HepG2 (cell line): ENCODE data around the gene ATL2. TPM values are rescaled to one million over a fixed set of nuclear protein-coding genes. Genes with fewer than 3 reads are reported as not detected.

ENCODE experiments used
- ATAC-seq: fragments of 200-7000 bp; cut with Tn5 transposase; 3 replicates; pipeline ENCODE4 v1.9.1; 2020; ENCODE audit warnings: mild to moderate bottlenecking, moderate library complexity
- BruUV-seq: library from RNA; stranded (reverse); fragments of 400-500 nt; replicated peaks from 2 replicates; lab custom pipeline; 2021; lab: Mats Ljungman, UMichigan
- CTCF ChIA-PET: fragments of 300-600 bp; formaldehyde crosslinking; extraction: SDS; loops from one replicate; lab custom pipeline; 2021; ENCODE audit warnings: low total read pairs, inconsistent platforms, low intra/inter-chr PET ratio; lab: Yijun Ruan, JAX
- POLR2A ChIA-PET: fragments of 350-600 bp; sonication (Branson Sonifier 250); formaldehyde crosslinking; loops from one replicate; lab custom pipeline; 2020; ENCODE audit warnings: antibody characterized with exemption, inconsistent platforms; lab: Yijun Ruan, JAX
- DNase-seq: peaks from one replicate; pipeline ENCODE4 v3.0.0-alpha.2; 2015; ENCODE audit warnings: low spot score
- FAIRE-seq: peaks from 3 replicates; lab custom pipeline; 2011; peaks lifted over from hg19 to GRCh38; lab: Jason Lieb, UNC
- H2AFZ ChIP-seq: one replicate; pipeline ENCODE4 v1.6.1; 2011; ENCODE audit warnings: low read length, inconsistent platforms
- H3K27ac ChIP-seq: fragments of 300-600 bp; 3 replicates; pipeline ENCODE4 v1.8.0; 2011; ENCODE audit warnings: mixed run types, mild to moderate bottlenecking, mixed read lengths, low read length, inconsistent platforms; ENCODE audit not compliant: insufficient read depth; ENCODE audit errors: extremely low read length
- H3K27me3 ChIP-seq, 2 experiments: fragments of 200-600 bp in 1 of 2; 2 replicates in 1 of 2; 3 replicates in 1 of 2; pipeline versions ENCODE4 v1.6.0 to v1.8.0; 2011; ENCODE audit warnings: low read length in 2 of 2, mild to moderate bottlenecking in 2 of 2, moderate library complexity in 2 of 2, inconsistent platforms in 1 of 2; ENCODE audit not compliant: insufficient read depth in 2 of 2, control insufficient read depth in 1 of 2
- H3K36me3 ChIP-seq, 2 experiments: fragments of 200-600 bp in 1 of 2; replicated peaks in 1 of 2; 2 replicates in 1 of 2; 3 replicates in 1 of 2; pipeline versions ENCODE4 v1.5.1 to v1.8.0; 2011; ENCODE audit warnings: low read length in 2 of 2, inconsistent platforms in 1 of 2; ENCODE audit not compliant: insufficient read depth in 2 of 2, control insufficient read depth in 1 of 2
- H3K4me1 ChIP-seq: 2 replicates; pipeline ENCODE4 v1.5.1; 2012; ENCODE audit warnings: low read length, inconsistent platforms; ENCODE audit not compliant: insufficient read depth
- H3K4me2 ChIP-seq: 2 replicates; pipeline ENCODE4 v1.6.0; 2011; ENCODE audit warnings: low read depth, low read length, inconsistent platforms
- H3K4me3 ChIP-seq, 3 experiments: fragments of 200-600 bp in 1 of 3; sonication (generic), shearing (Covaris generic) in 1 of 3; replicated peaks in 1 of 3; 2 replicates each; pipeline ENCODE4 v1.5.1; 2011 to 2016; ENCODE audit warnings: low read length in 3 of 3, inconsistent platforms in 2 of 3, low read depth in 2 of 3, mild to moderate bottlenecking in 2 of 3, control low read depth in 1 of 3, mixed read lengths in 1 of 3; ENCODE audit not compliant: insufficient read depth in 1 of 3
- H3K79me2 ChIP-seq: one replicate; pipeline ENCODE4 v1.6.1; 2011; ENCODE audit warnings: low read length, inconsistent platforms; ENCODE audit not compliant: insufficient read depth
- H3K9ac ChIP-seq: 2 replicates; pipeline ENCODE4 v1.6.0; 2011; ENCODE audit warnings: mild to moderate bottlenecking, low read depth, low read length, inconsistent platforms; ENCODE audit not compliant: insufficient read depth
- H3K9me3 ChIP-seq: 2 replicates; pipeline ENCODE4 v1.5.1; 2012; ENCODE audit warnings: mild to moderate bottlenecking, low read length
- H4K20me1 ChIP-seq: 2 replicates; pipeline ENCODE4 v1.6.0; 2011; ENCODE audit warnings: inconsistent platforms, mild to moderate bottlenecking, low read length, moderate library complexity; ENCODE audit not compliant: insufficient read depth
- CREB1 ChIP-seq, 2 experiments: fragments of 450-650 bp in 1 of 2; IDR thresholded peaks; 2 replicates each; pipeline ENCODE4 v1.6.1; 2016 to 2017; ENCODE audit warnings: control low read depth in 1 of 2, mild to moderate bottlenecking in 1 of 2, missing compliant biosample characterization in 1 of 2, missing genetic modification characterization in 1 of 2
- CSRNP1 ChIP-seq: sonication (generic); formaldehyde crosslinking; IDR thresholded peaks from 2 replicates; pipeline ENCODE4 v1.8.1; 2023; ENCODE audit warnings: mild to moderate bottlenecking, missing genetic modification reagents
- HDAC1 ChIP-seq: sonication (generic); formaldehyde crosslinking; IDR thresholded peaks from 2 replicates; pipeline ENCODE4 v1.5.1; 2020; ENCODE audit warnings: mild to moderate bottlenecking, missing genetic modification reagents
- IRF9 ChIP-seq: sonication (generic); formaldehyde crosslinking; IDR thresholded peaks from 2 replicates; pipeline ENCODE4 v1.8.0; 2022; ENCODE audit warnings: missing genetic modification reagents, mild to moderate bottlenecking, borderline replicate concordance
- ISX ChIP-seq: sonication (generic); formaldehyde crosslinking; conservative IDR thresholded peaks from 2 replicates; pipeline ENCODE4 v1.5.0; 2020; ENCODE audit warnings: missing genetic modification reagents
- MBD4 ChIP-seq: IDR thresholded peaks from 2 replicates; pipeline ENCODE4 v1.6.1; 2012; ENCODE audit warnings: low read length, inconsistent platforms, borderline replicate concordance
- MED8 ChIP-seq: sonication (generic); formaldehyde crosslinking; IDR thresholded peaks from 2 replicates; pipeline ENCODE4 v1.8.1; 2023; ENCODE audit warnings: mild to moderate bottlenecking, missing genetic modification reagents; ENCODE audit not compliant: insufficient replicate concordance
- NCOA1 ChIP-seq: sonication (generic); formaldehyde crosslinking; IDR thresholded peaks from 2 replicates; pipeline ENCODE4 v1.9.0; 2021; ENCODE audit warnings: missing genetic modification reagents
- POLR2G ChIP-seq: fragments of 200-400 bp; formaldehyde crosslinking; IDR thresholded peaks from 2 replicates; pipeline ENCODE4 v1.6.1; 2018; ENCODE audit warnings: mild to moderate bottlenecking, low read depth, low read length, moderate library complexity
- RBM22 ChIP-seq: fragments of 200-400 bp; formaldehyde crosslinking; optimal IDR thresholded peaks from 2 replicates; pipeline ENCODE3; 2017; ENCODE audit warnings: mild to moderate bottlenecking, low read length, moderate library complexity
- SIX1 ChIP-seq: sonication (generic); formaldehyde crosslinking; IDR thresholded peaks from 2 replicates; pipeline ENCODE4 v1.4.0; 2020; ENCODE audit warnings: missing genetic modification reagents, borderline replicate concordance
- TARDBP ChIP-seq: sonication (generic); formaldehyde crosslinking; IDR thresholded peaks from 2 replicates; pipeline ENCODE4 v1.8.0; 2022; ENCODE audit warnings: mild to moderate bottlenecking, missing genetic modification reagents
- ZBTB42 ChIP-seq: sonication (generic); formaldehyde crosslinking; IDR thresholded peaks from 2 replicates; pipeline ENCODE4 v1.5.0; 2020; ENCODE audit warnings: mild to moderate bottlenecking, missing genetic modification reagents
- ZBTB46 ChIP-seq: sonication (generic); formaldehyde crosslinking; IDR thresholded peaks from 2 replicates; pipeline ENCODE4 v1.4.0; 2020; ENCODE audit warnings: mild to moderate bottlenecking, missing genetic modification reagents, borderline replicate concordance
- ZC3H13 ChIP-seq: sonication (generic); formaldehyde crosslinking; IDR thresholded peaks from 2 replicates; pipeline ENCODE4 v1.8.1; 2023; ENCODE audit warnings: mild to moderate bottlenecking, missing genetic modification reagents, moderate library complexity
- ZNF709 ChIP-seq: sonication (generic); formaldehyde crosslinking; IDR thresholded peaks from 2 replicates; pipeline ENCODE4 v1.5.0; 2020; ENCODE audit warnings: mild to moderate bottlenecking, missing genetic modification reagents
- ZNF710 ChIP-seq: sonication (generic); formaldehyde crosslinking; IDR thresholded peaks from 2 replicates; pipeline ENCODE4 v1.5.0; 2020; ENCODE audit warnings: mild to moderate bottlenecking, missing genetic modification reagents, borderline replicate concordance
- ZNF761 ChIP-seq: sonication (generic); formaldehyde crosslinking; conservative IDR thresholded peaks from 2 replicates; pipeline ENCODE4 v1.4.0; 2020; ENCODE audit warnings: mild to moderate bottlenecking, missing genetic modification reagents
- WGBS: methylation state at CpG from one replicate; pipeline ENCODE4 v1.1.6; 2017; ENCODE audit warnings: low lambda C conversion rate; 5-methylcytosine and 5-hydroxymethylcytosine counted together
- in situ Hi-C: cut with HindIII; loops from 2 replicates; pipeline ENCODE4 v1.10.0; 2017; ENCODE audit warnings: low pct_unique_long_range_greater_than_20kb; ENCODE audit not compliant: extremely low pct_ligation_motif_present
- intact Hi-C: fragments of 100-400 bp; cut with micrococcal nuclease; formaldehyde crosslinking; loops from one replicate; pipeline ENCODE4 v1.10.0; 2022; ENCODE audit not compliant: unreplicated experiment
- polyA plus RNA-seq, 8 experiments: library from polyadenylated mRNA; depleted of rRNA in 3 of 8; stranded (reverse) in 7 of 8; unstranded in 1 of 8; fragments of >200 nt; fragmentation: Illumina TruSeq in 4 of 8; extraction: Trizol in 4 of 8; gene quantifications; 2 replicates each; pipeline versions ENCODE4 v1.2.1 to v1.2.3, GENCODE V29; 2011 to 2016; ENCODE audit warnings: low read depth in 4 of 8, missing spikeins in 1 of 8, mixed read lengths in 1 of 8; ENCODE audit not compliant: insufficient read depth in 1 of 8
- total RNA-seq, 5 experiments: library from RNA; depleted of rRNA; stranded (reverse); fragments of >200 nt; fragmentation: Illumina TruSeq; extraction: Trizol; gene quantifications; 2 replicates each; pipeline ENCODE4 v1.2.3, GENCODE V29; 2016; ENCODE audit warnings: low read depth in 1 of 5

The ATL2 gene
- total and polyA plus RNA-seq, 2 of the 13 experiments (the other 11 are each of a cell fraction or from before 2014, with no cell fraction given) = 56.5 to 119 TPM

- WGBS = 94% methylated on average over 7 of the region's 7 CpGs
- Histone ChIP-seq H3K36me3 (peaks cover 14 to 26% of the 10 kb centered on the region in 2 experiments), H3K9ac (no peak overlapping the region), H3K27me3 (no peaks in the 10 kb centered on the region), H3K79me2 (no peaks in the 10 kb centered on the region), H3K9me3 (no peaks in the 10 kb centered on the region), H4K20me1 (no peaks in the 10 kb centered on the region), H3K4me3 (no peak overlapping the region), H3K4me1 (no peaks in the 10 kb centered on the region), H2AFZ (no peak overlapping the region), H3K27ac (no peak overlapping the region), H3K4me2 (no peak overlapping the region)
- intact Hi-C loops (no loop called here), in situ Hi-C loops (no loop called here)
- ATAC-seq (peak; percentile 29), FAIRE-seq (no peak), DNase-seq (no peak)
- no TSS peak for BruUV-seq
- POLR2A ChIA-PET = no interaction called here
- CTCF ChIA-PET = no interaction called here
- TF ChIP-seq RBM22 (peak; percentile 64), ISX (no peak), ZBTB46 (CRISPR knock-in tag) (no peak), ZNF761 (CRISPR knock-in tag) (no peak), CSRNP1 (CRISPR knock-in tag) (no peak), CREB1 (IDR thresholded peaks at IDR 0.05) (no peak), CREB1 (CRISPR knock-in tag; IDR thresholded peaks at IDR 0.05) (no peak), HDAC1 (CRISPR knock-in tag) (no peak), MBD4 (0 out of 2 replicates have a peak, but pooled peaks have one; percentile 17), SIX1 (CRISPR knock-in tag) (no peak), ZNF709 (CRISPR knock-in tag) (no peak), MED8 (CRISPR knock-in tag) (no peak), TARDBP (CRISPR knock-in tag) (no peak), ZC3H13 (CRISPR knock-in tag) (no peak), ZBTB42 (no peak), NCOA1 (CRISPR knock-in tag) (no peak), POLR2G (0 out of 2 replicates have a peak, but pooled peaks have one; percentile 32), IRF9 (CRISPR knock-in tag) (no peak), ZNF710 (CRISPR knock-in tag) (no peak)
Observed at GRCh38 chr2:38293152-38293865, 83.8 kb downstream of the ATL2 start.
